MM.1S (cell line): Measurements from ENCODE around the gene AKAP13.

Source experiments
- CTCF ChIP-seq: fragments of 300-600 bp; sonication (generic); IDR thresholded peaks from 2 replicates; pipeline ENCODE4 v1.5.1; 2016; ENCODE audit warnings: antibody characterized with exemption, low read length, mixed read lengths
- EZH2 ChIP-seq: fragments of 300-600 bp; sonication (generic); optimal IDR thresholded peaks from 2 replicates; pipeline ENCODE3; 2017; ENCODE audit warnings: low read depth, mild to moderate bottlenecking, antibody characterized with exemption, low read length, mixed read lengths
- EZH2phosphoT487 ChIP-seq: fragments of 300-600 bp; sonication (generic); IDR thresholded peaks from 2 replicates; pipeline ENCODE4 v1.6.1; 2018; ENCODE audit warnings: antibody characterized with exemption, low read length

GRCh38 chr15:85490856-85491255 is 110.5 kb downstream of the AKAP13 start:
- no peak for TF ChIP-seq CTCF
- TF ChIP-seq EZH2phosphoT487: no peak
- TF ChIP-seq EZH2: no peak
